ENCODE measurements around the gene LRP1. TPM values are rescaled to one million over a fixed set of nuclear protein-coding genes. Genes with fewer than 3 reads are reported as not detected.

The LRP1 gene
- total and polyA plus RNA-seq, 8 donors, result 12.2 to 89.4 (median 24.1) TPM

- TF ChIP-seq CTCF (IDR thresholded peaks at IDR 0.05), result no peak
- Histone ChIP-seq H3K4me1 (peaks cover under 1 to 13% (median 7%) of the 10 kb centered on the region in 3 donors), H3K36me3 (peaks cover 0 to 16% (median 8%) of the 10 kb centered on the region in 3 donors), H3K9me3 (no peaks in the 10 kb centered on the region), H3K27me3 (no peaks in the 10 kb centered on the region), H3K27ac (no peak overlapping the region), H3K4me3 (no peak overlapping the region)
- intact Hi-C loops (cut with DNase I), result no loop called here
- no peak for ATAC-seq
- DNase-seq, result no peak
- FAIRE-seq, result no peak
- 90 to 95% methylated on average over 14 of the region's 14 CpGs for WGBS, 2 donors
Measured at GRCh38 chr12:57254506-57255280, 126.4 kb downstream of the LRP1 start.

GRCh38 chr12:57255916-57256315, 127.6 kb downstream of the LRP1 start:
- FAIRE-seq, result no peak
- no peak overlapping the region for H3K27ac ChIP-seq
- 88 to 90% methylated on average over 6 of the region's 6 CpGs for WGBS, 2 donors
- no peak overlapping the region for H3K4me3 ChIP-seq
- intact Hi-C loops (cut with DNase I), result no loop called here
- no peaks in the 10 kb centered on the region for H3K27me3 ChIP-seq
- peaks cover 4 to 16% (median 7%) of the 10 kb centered on the region in 3 donors for H3K4me1 ChIP-seq
- no peak for TF ChIP-seq CTCF (IDR thresholded peaks at IDR 0.05)
- no peak for DNase-seq
- no peaks in the 10 kb centered on the region for H3K9me3 ChIP-seq
- no peak for ATAC-seq
- peaks cover 0 to 16% (median 8%) of the 10 kb centered on the region in 3 donors for H3K36me3 ChIP-seq

GRCh38 chr12:57258977-57259970, 131.0 kb downstream of the LRP1 start:
- peak in 4 of 6 donors; percentile 52 to 70 (median 64) for DNase-seq
- Histone ChIP-seq H3K9me3 (no peaks in the 10 kb centered on the region), H3K27ac (peak overlapping the region in 2 of 4 donors; percentile 4 to 51), H3K4me3 (no peak overlapping the region), H3K4me1 (peaks cover 4 to 16% (median 7%) of the 10 kb centered on the region in 3 donors), H3K27me3 (no peaks in the 10 kb centered on the region), H3K36me3 (peaks cover 0 to 16% (median 8%) of the 10 kb centered on the region in 3 donors)
- TF ChIP-seq CTCF (IDR thresholded peaks at IDR 0.05), result no peak
- ATAC-seq, result peak; percentile 80 to 92 (median 86)
- intact Hi-C loops (cut with DNase I), result no loop called here
- 16 to 18% methylated on average over 6 of the region's 6 CpGs for WGBS, 2 donors
- FAIRE-seq, result no peak

GRCh38 chr12:57260366-57260765, 132.1 kb downstream of the LRP1 start:
- no peak for DNase-seq
- H3K27me3 ChIP-seq, result no peaks in the 10 kb centered on the region
- 91 to 93% methylated on average over 4 of the region's 4 CpGs for WGBS, 2 donors
- FAIRE-seq, result no peak
- intact Hi-C loops (cut with DNase I), result no loop called here
- H3K27ac ChIP-seq, result no peak overlapping the region
- no peak for ATAC-seq
- H3K36me3 ChIP-seq, result peaks cover 0 to 16% (median 8%) of the 10 kb centered on the region in 3 donors
- no peak overlapping the region for H3K4me3 ChIP-seq
- H3K9me3 ChIP-seq, result no peaks in the 10 kb centered on the region
- TF ChIP-seq CTCF (IDR thresholded peaks at IDR 0.05), result no peak
- H3K4me1 ChIP-seq, result peaks cover 4 to 16% (median 7%) of the 10 kb centered on the region in 3 donors

Data from pancreas (tissue), 10 donors.